HepG2 (cell line): ENCODE results near the gene PCTP. TPM values are rescaled to one million over a fixed set of nuclear protein-coding genes. Genes with fewer than 3 reads are reported as not detected.
A peak's percentile ranks its signal among the peaks of the same experiment; 100 is the strongest.

Experiments used
- ARNT ChIP-seq: fragments of 450-650 bp; IDR thresholded peaks from 2 replicates; pipeline ENCODE4 v1.6.1; 2017
- HNRNPH1 ChIP-seq: fragments of 200-400 bp; formaldehyde crosslinking; optimal IDR thresholded peaks from 2 replicates; pipeline ENCODE3; 2017; ENCODE audit warnings: mild to moderate bottlenecking, low read depth, low read length
- JUN ChIP-seq: sonication (generic); formaldehyde crosslinking; IDR thresholded peaks from 2 replicates; pipeline ENCODE4 v1.4.0; 2020; ENCODE audit warnings: mild to moderate bottlenecking, missing genetic modification reagents
- KDM5A ChIP-seq: fragments of 200-600 bp; sonication (generic); IDR thresholded peaks from 2 replicates; pipeline ENCODE4 v1.7.0; 2018; ENCODE audit warnings: antibody characterized with exemption, mild to moderate bottlenecking, low read length, borderline replicate concordance
- MTF2 ChIP-seq: sonication (generic); formaldehyde crosslinking; IDR thresholded peaks from 2 replicates; pipeline ENCODE4 v1.5.0; 2020; ENCODE audit warnings: missing genetic modification reagents, borderline replicate concordance
- PCBP2 ChIP-seq: fragments of 200-400 bp; formaldehyde crosslinking; optimal IDR thresholded peaks from 2 replicates; pipeline ENCODE3; 2018; ENCODE audit warnings: low read length, low read depth; ENCODE audit not compliant: poor library complexity, severe bottlenecking
- PHB2 ChIP-seq: fragments of 450-650 bp; IDR thresholded peaks from 2 replicates; pipeline ENCODE4 v1.6.1; 2018; ENCODE audit not compliant: partially characterized antibody
- POLR2A ChIP-seq, 2 experiments: IDR thresholded peaks; 2 replicates each; pipeline ENCODE4 v1.6.1; 2011; ENCODE audit warnings: low read depth in 2 of 2, low read length in 2 of 2, mild to moderate bottlenecking in 1 of 2, moderate library complexity in 1 of 2; ENCODE audit not compliant: insufficient read depth in 1 of 2
- RAD51 ChIP-seq: fragments of 450-650 bp; IDR thresholded peaks from 2 replicates; pipeline ENCODE4 v1.6.1; 2016; ENCODE audit warnings: borderline replicate concordance
- RFX1 ChIP-seq: fragments of 450-650 bp; IDR thresholded peaks from 2 replicates; pipeline ENCODE4 v1.6.1; 2017
- SMYD3 ChIP-seq: sonication (generic); formaldehyde crosslinking; IDR thresholded peaks from 2 replicates; pipeline ENCODE4 v1.8.1; 2023; ENCODE audit warnings: mild to moderate bottlenecking, missing genetic modification reagents
- ZNF160 ChIP-seq: sonication (generic); formaldehyde crosslinking; IDR thresholded peaks from 2 replicates; pipeline ENCODE4 v1.8.0; 2022; ENCODE audit warnings: mild to moderate bottlenecking, inconsistent platforms, missing genetic modification reagents
- polyA plus RNA-seq, 8 experiments: library from polyadenylated mRNA; depleted of rRNA in 3 of 8; stranded (reverse) in 7 of 8; unstranded in 1 of 8; fragments of >200 nt; fragmentation: Illumina TruSeq in 4 of 8; extraction: Trizol in 4 of 8; gene quantifications; 2 replicates each; pipeline versions ENCODE4 v1.2.1 to v1.2.3, GENCODE V29; 2011 to 2016; ENCODE audit warnings: low read depth in 4 of 8, missing spikeins in 1 of 8, mixed read lengths in 1 of 8; ENCODE audit not compliant: insufficient read depth in 1 of 8
- total RNA-seq, 5 experiments: library from RNA; depleted of rRNA; stranded (reverse); fragments of >200 nt; fragmentation: Illumina TruSeq; extraction: Trizol; gene quantifications; 2 replicates each; pipeline ENCODE4 v1.2.3, GENCODE V29; 2016; ENCODE audit warnings: low read depth in 1 of 5
- TF ChIP-seq, protein P1 (sequence below): IDR thresholded peaks from 2 replicates; pipeline ENCODE4 v1.6.1; 2016; ENCODE audit warnings: missing genetic modification reagents, missing compliant biosample characterization
- TF ChIP-seq, protein P2 (sequence below): sonication (generic); formaldehyde crosslinking; IDR thresholded peaks from 2 replicates; pipeline ENCODE4 v1.8.0; 2022; ENCODE audit warnings: mild to moderate bottlenecking, missing genetic modification reagents, moderate library complexity
- TF ChIP-seq, protein P3 (sequence below): sonication (generic); formaldehyde crosslinking; IDR thresholded peaks from 2 replicates; pipeline ENCODE4 v1.4.0; 2020; ENCODE audit warnings: mild to moderate bottlenecking, missing genetic modification reagents
- TF ChIP-seq, protein P4 (sequence below): sonication (generic); formaldehyde crosslinking; IDR thresholded peaks from 2 replicates; pipeline ENCODE4 v1.4.0; 2020; ENCODE audit warnings: missing genetic modification reagents, borderline replicate concordance
- TF ChIP-seq, protein P5 (sequence below): sonication (generic); formaldehyde crosslinking; IDR thresholded peaks from 2 replicates; pipeline ENCODE4 v1.5.0; 2020; ENCODE audit warnings: missing genetic modification reagents, mild to moderate bottlenecking, borderline replicate concordance
- TF ChIP-seq, protein P6 (sequence below): sonication (generic); formaldehyde crosslinking; IDR thresholded peaks from 2 replicates; pipeline ENCODE4 v1.4.0; 2020; ENCODE audit warnings: missing genetic modification reagents

PCTP gene
- total and polyA plus RNA-seq, 2 of the 13 experiments (the other 11 are each of a cell fraction or from before 2014, with no cell fraction given), result 37.1 to 50.7 TPM

DNA sequence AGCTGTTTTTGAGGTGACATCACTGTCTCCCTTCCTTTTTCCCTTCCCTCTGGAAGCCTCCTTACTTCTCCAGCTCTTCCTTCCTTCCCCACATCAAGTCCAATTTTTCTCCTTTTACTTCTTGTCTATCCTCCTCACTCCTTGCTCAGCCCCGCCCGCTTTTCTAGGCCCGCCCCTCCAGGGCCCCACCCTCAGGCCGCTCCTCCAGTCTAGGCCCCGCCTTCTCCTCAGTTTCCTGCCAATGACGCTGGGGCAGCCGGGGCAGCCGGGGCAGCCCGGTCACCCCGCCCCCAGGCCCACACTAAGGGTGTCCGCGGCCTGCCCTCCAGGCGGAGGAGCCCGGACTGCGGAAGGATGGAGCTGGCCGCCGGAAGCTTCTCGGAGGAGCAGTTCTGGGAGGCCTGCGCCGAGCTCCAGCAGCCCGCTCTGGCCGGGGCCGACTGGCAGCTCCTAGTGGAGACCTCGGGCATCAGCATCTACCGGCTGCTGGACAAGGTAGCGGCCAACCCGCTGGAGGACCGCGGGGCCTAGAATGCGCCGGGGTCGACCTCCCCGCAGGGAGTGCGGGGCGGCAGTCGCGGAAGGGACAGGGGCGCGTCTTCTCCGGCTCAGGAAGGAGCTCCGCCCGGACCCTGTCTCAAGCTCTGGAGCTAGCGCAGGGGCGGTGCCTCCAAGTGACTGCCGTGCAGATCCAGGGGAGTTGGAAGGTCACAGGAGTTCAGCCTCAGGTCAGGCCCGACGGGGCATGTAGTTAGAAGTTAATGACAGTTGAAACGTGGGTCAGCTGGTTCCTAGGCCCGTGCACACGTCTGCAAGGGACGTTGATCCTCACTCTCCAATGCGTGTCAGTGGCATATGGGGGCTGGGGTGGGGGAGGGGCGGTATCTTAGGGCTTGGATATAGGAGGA, at the start of gene PCTP (continued):
- TF ChIP-seq PHB2 (no peak), RFX1 (no peak), HNRNPH1 (no peak), KDM5A (no peak), SMYD3 (no peak), RAD51 (no peak), POLR2A (IDR thresholded peaks at IDR 0.05; ENCODE audit: insufficient read depth in 1 of 2, low read depth in 2 of 2, low read length in 2 of 2) (peak; percentile 74 to 80), PCBP2 (no peak), MTF2 (no peak; the same call in 1 of the 2 replicates), ZNF160 (peak; percentile 74; the same call in 1 of the 2 replicates), JUN (CRISPR knock-in tag) (no peak), ARNT (no peak)
- TF ChIP-seq, protein P1, sequence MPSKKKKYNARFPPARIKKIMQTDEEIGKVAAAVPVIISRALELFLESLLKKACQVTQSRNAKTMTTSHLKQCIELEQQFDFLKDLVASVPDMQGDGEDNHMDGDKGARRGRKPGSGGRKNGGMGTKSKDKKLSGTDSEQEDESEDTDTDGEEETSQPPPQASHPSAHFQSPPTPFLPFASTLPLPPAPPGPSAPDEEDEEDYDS (CRISPR knock-in tag), result peak; percentile 92
- TF ChIP-seq, protein P2, sequence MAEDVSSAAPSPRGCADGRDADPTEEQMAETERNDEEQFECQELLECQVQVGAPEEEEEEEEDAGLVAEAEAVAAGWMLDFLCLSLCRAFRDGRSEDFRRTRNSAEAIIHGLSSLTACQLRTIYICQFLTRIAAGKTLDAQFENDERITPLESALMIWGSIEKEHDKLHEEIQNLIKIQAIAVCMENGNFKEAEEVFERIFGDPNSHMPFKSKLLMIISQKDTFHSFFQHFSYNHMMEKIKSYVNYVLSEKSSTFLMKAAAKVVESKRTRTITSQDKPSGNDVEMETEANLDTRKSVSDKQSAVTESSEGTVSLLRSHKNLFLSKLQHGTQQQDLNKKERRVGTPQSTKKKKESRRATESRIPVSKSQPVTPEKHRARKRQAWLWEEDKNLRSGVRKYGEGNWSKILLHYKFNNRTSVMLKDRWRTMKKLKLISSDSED (CRISPR knock-in tag), result no peak
- TF ChIP-seq, protein P3, sequence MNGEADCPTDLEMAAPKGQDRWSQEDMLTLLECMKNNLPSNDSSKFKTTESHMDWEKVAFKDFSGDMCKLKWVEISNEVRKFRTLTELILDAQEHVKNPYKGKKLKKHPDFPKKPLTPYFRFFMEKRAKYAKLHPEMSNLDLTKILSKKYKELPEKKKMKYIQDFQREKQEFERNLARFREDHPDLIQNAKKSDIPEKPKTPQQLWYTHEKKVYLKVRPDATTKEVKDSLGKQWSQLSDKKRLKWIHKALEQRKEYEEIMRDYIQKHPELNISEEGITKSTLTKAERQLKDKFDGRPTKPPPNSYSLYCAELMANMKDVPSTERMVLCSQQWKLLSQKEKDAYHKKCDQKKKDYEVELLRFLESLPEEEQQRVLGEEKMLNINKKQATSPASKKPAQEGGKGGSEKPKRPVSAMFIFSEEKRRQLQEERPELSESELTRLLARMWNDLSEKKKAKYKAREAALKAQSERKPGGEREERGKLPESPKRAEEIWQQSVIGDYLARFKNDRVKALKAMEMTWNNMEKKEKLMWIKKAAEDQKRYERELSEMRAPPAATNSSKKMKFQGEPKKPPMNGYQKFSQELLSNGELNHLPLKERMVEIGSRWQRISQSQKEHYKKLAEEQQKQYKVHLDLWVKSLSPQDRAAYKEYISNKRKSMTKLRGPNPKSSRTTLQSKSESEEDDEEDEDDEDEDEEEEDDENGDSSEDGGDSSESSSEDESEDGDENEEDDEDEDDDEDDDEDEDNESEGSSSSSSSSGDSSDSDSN (CRISPR knock-in tag), result peak; percentile 100
- TF ChIP-seq, protein P4, sequence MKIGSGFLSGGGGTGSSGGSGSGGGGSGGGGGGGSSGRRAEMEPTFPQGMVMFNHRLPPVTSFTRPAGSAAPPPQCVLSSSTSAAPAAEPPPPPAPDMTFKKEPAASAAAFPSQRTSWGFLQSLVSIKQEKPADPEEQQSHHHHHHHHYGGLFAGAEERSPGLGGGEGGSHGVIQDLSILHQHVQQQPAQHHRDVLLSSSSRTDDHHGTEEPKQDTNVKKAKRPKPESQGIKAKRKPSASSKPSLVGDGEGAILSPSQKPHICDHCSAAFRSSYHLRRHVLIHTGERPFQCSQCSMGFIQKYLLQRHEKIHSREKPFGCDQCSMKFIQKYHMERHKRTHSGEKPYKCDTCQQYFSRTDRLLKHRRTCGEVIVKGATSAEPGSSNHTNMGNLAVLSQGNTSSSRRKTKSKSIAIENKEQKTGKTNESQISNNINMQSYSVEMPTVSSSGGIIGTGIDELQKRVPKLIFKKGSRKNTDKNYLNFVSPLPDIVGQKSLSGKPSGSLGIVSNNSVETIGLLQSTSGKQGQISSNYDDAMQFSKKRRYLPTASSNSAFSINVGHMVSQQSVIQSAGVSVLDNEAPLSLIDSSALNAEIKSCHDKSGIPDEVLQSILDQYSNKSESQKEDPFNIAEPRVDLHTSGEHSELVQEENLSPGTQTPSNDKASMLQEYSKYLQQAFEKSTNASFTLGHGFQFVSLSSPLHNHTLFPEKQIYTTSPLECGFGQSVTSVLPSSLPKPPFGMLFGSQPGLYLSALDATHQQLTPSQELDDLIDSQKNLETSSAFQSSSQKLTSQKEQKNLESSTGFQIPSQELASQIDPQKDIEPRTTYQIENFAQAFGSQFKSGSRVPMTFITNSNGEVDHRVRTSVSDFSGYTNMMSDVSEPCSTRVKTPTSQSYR (CRISPR knock-in tag), result peak; percentile 84
- TF ChIP-seq, protein P5, sequence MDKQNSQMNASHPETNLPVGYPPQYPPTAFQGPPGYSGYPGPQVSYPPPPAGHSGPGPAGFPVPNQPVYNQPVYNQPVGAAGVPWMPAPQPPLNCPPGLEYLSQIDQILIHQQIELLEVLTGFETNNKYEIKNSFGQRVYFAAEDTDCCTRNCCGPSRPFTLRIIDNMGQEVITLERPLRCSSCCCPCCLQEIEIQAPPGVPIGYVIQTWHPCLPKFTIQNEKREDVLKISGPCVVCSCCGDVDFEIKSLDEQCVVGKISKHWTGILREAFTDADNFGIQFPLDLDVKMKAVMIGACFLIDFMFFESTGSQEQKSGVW (CRISPR knock-in tag), result no peak
- TF ChIP-seq, protein P6, sequence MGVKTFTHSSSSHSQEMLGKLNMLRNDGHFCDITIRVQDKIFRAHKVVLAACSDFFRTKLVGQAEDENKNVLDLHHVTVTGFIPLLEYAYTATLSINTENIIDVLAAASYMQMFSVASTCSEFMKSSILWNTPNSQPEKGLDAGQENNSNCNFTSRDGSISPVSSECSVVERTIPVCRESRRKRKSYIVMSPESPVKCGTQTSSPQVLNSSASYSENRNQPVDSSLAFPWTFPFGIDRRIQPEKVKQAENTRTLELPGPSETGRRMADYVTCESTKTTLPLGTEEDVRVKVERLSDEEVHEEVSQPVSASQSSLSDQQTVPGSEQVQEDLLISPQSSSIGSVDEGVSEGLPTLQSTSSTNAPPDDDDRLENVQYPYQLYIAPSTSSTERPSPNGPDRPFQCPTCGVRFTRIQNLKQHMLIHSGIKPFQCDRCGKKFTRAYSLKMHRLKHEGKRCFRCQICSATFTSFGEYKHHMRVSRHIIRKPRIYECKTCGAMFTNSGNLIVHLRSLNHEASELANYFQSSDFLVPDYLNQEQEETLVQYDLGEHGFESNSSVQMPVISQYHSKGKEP (CRISPR knock-in tag), result 0 out of 2 replicates have a peak, but pooled peaks have one; percentile 49
